Thyroid gland (tissue), 4 donors: Measurements from ENCODE around the gene SNAPIN. TPM values are rescaled to one million over a fixed set of nuclear protein-coding genes. Genes with fewer than 3 reads are reported as not detected.

Source experiments
- DNase-seq, 2 donors: peaks; one replicate each; pipeline ENCODE4 v3.0.0-alpha.2; 2019
- H3K27ac ChIP-seq, 3 donors: fragments of 200-600 bp; sonication (generic); 1 replicate in 2 of 3; 2 replicates in 1 of 3; pipeline ENCODE4 v1.5.1; 2016 to 2019; ENCODE audit warnings: mild to moderate bottlenecking in 1 of 3, moderate library complexity in 1 of 3
- H3K27me3 ChIP-seq: fragments of 200-600 bp; sonication (generic); one replicate; pipeline ENCODE4 v1.5.1; 2019
- H3K36me3 ChIP-seq, 2 donors: fragments of 200-600 bp; sonication (generic); one replicate each; pipeline ENCODE4 v1.5.1; 2016 to 2019
- H3K4me1 ChIP-seq, 2 donors: fragments of 200-600 bp; sonication (generic); one replicate each; pipeline ENCODE4 v1.5.1; 2017 to 2019
- H3K4me3 ChIP-seq, 3 donors: fragments of 200-600 bp; sonication (generic); replicated peaks in 1 of 3; 1 replicate in 2 of 3; 2 replicates in 1 of 3; pipeline ENCODE4 v1.5.1; 2016; ENCODE audit warnings: mild to moderate bottlenecking in 1 of 3
- H3K9me3 ChIP-seq: fragments of 200-600 bp; sonication (generic); one replicate; pipeline ENCODE4 v1.5.1; 2017
- POLR2A ChIP-seq, 2 donors: fragments of 450-650 bp; IDR thresholded peaks; one replicate each; pipeline ENCODE4 v1.6.1; 2017; ENCODE audit warnings: antibody characterized with exemption in 2 of 2, mild to moderate bottlenecking in 2 of 2, moderate library complexity in 1 of 2
- WGBS, 2 donors: methylation state at CpG; one replicate each; pipeline ENCODE4 v1.1.5; 2017; 5-methylcytosine and 5-hydroxymethylcytosine counted together
- intact Hi-C: fragments of 100-400 bp; cut with DNase I; formaldehyde crosslinking; loops from one replicate; pipeline ENCODE4 v1.15.1; 2023
- total RNA-seq, 4 donors: library from RNA; depleted of rRNA; stranded (reverse); fragments of >200 nt; gene quantifications; one replicate each; pipeline ENCODE4 v1.2.3, GENCODE V29; 2016
- TF ChIP-seq, protein P1 (sequence below), 6 experiments: fragments of 200-600 bp in 3 of 6; fragments of 450-650 bp in 3 of 6; sonication (generic) in 3 of 6; IDR thresholded peaks; one replicate each; pipeline ENCODE4 v1.5.1; 2016 to 2019; ENCODE audit warnings: antibody characterized with exemption in 6 of 6, mild to moderate bottlenecking in 2 of 6, inconsistent platforms in 1 of 6, moderate library complexity in 1 of 6

The SNAPIN gene
- total RNA-seq, 4 donors from 2014 or later = 52.0 to 71.9 (median 63.9) TPM

- Histone ChIP-seq H3K27me3 (no peaks in the 10 kb centered on the region), H3K4me3 (peak overlapping the region in 1 of 3 donors; percentile 47), H3K27ac (peak overlapping the region; percentile 96 to 99 (median 96)), H3K4me1 (peaks cover 67 to 68% of the 10 kb centered on the region in 2 donors), H3K36me3 (peaks cover under 1 to 2% of the 10 kb centered on the region in 2 donors), H3K9me3 (no peaks in the 10 kb centered on the region)
- intact Hi-C loops = no loop called here
- 75 to 76% methylated on average over 10 of the region's 10 CpGs for WGBS, 2 donors
- TF ChIP-seq POLR2A (IDR thresholded peaks at IDR 0.05) = no peak
- TF ChIP-seq, protein P1, sequence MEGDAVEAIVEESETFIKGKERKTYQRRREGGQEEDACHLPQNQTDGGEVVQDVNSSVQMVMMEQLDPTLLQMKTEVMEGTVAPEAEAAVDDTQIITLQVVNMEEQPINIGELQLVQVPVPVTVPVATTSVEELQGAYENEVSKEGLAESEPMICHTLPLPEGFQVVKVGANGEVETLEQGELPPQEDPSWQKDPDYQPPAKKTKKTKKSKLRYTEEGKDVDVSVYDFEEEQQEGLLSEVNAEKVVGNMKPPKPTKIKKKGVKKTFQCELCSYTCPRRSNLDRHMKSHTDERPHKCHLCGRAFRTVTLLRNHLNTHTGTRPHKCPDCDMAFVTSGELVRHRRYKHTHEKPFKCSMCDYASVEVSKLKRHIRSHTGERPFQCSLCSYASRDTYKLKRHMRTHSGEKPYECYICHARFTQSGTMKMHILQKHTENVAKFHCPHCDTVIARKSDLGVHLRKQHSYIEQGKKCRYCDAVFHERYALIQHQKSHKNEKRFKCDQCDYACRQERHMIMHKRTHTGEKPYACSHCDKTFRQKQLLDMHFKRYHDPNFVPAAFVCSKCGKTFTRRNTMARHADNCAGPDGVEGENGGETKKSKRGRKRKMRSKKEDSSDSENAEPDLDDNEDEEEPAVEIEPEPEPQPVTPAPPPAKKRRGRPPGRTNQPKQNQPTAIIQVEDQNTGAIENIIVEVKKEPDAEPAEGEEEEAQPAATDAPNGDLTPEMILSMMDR (IDR thresholded peaks at IDR 0.05) = no peak
- no peak for DNase-seq
These were observed 33.4 kb upstream of the SNAPIN start for GRCh38 chr1:153624965-153625611.

DNA sequence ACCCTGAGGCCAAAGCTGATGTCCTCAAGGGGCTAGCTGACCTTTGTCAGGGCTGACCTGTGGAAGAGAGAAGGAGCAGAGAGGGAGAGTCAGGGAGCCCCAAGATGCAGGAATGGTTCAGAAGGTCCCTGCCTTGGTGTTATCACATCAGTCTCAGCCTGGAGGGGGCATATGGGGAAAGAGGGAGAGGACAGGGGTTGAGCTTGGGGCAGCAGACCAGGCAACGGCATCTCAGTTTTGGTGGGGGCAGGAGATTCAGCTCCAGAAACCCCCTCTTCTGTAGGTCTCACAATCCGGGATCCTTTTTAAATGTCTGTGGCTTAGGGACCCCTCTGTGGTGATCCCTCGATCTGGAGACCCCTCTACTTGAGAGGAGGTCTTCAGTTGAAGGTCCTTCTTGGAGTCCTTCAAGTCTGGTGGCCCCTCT is 32.0 kb upstream of the SNAPIN start:
- Histone ChIP-seq H3K4me3 (peak overlapping the region in 2 of 3 donors; percentile 2 to 47), H3K36me3 (peaks cover 0 to 2% of the 10 kb centered on the region in 2 donors), H3K27me3 (no peaks in the 10 kb centered on the region), H3K4me1 (peaks cover 67 to 76% of the 10 kb centered on the region in 2 donors), H3K27ac (peak overlapping the region; percentile 96 to 99 (median 96)), H3K9me3 (no peaks in the 10 kb centered on the region)
- TF ChIP-seq, protein P1 (IDR thresholded peaks at IDR 0.05) = no peak
- TF ChIP-seq POLR2A (IDR thresholded peaks at IDR 0.05) = no peak
- DNase-seq = no peak
- WGBS, 2 donors = 30 to 32% methylated on average over 3 of the region's 3 CpGs
- intact Hi-C loops = no loop called here

- peaks cover 65 to 74% of the 10 kb centered on the region in 2 donors for H3K4me1 ChIP-seq
- H3K4me3 ChIP-seq = peak within 1 kb of the TSS in 2 of 3 donors; percentile 2 to 47
- no peaks in the 10 kb centered on the region for H3K9me3 ChIP-seq
- intact Hi-C loops = no loop called here
- H3K27me3 ChIP-seq = no peaks in the 10 kb centered on the region
- H3K36me3 ChIP-seq = peaks cover 0 to 2% of the 10 kb centered on the region in 2 donors
- peak; percentile 94 to 95 for DNase-seq
- peak within 1 kb of the TSS; percentile 96 to 99 (median 96) for H3K27ac ChIP-seq
- TF ChIP-seq POLR2A (IDR thresholded peaks at IDR 0.05) = peak; percentile 64 to 82
- TF ChIP-seq, protein P1 (IDR thresholded peaks at IDR 0.05) = peak in 4 of 6 experiments; percentile 8 to 69 (median 56)
- 0 to 14% methylated on average over 11 to 23 of the region's 28 CpGs for WGBS, 2 donors
These were observed 31.4 kb upstream of the SNAPIN start, which contains the start of gene S100A13 for GRCh38 chr1:153626904-153627714. TSS of gene S100A13 (minus strand) at chr1:153627505. CDS start at chr1:153626472, 1,033 bp downstream.

GRCh38 chr1:153627715-153628626 is 30.5 kb upstream of the SNAPIN start, which contains the start of gene S100A1:
TSS of gene S100A1 (plus strand) at chr1:153628434. CDS start at chr1:153630522, 2,088 bp downstream.
- Histone ChIP-seq H3K36me3 (peaks cover 0 to 2% of the 10 kb centered on the region in 2 donors), H3K27ac (peak within 1 kb of the TSS; percentile 96 to 99 (median 96)), H3K9me3 (no peaks in the 10 kb centered on the region), H3K27me3 (no peaks in the 10 kb centered on the region), H3K4me1 (peaks cover 59 to 71% of the 10 kb centered on the region in 2 donors), H3K4me3 (peak within 1 kb of the TSS in 2 of 3 donors; percentile 1 to 47)
- 57 to 68% methylated on average over 2 to 6 of the region's 10 CpGs for WGBS, 2 donors
- intact Hi-C loops = no loop called here
- peak; percentile 85 to 86 for DNase-seq
- TF ChIP-seq, protein P1 (IDR thresholded peaks at IDR 0.05) = peak in 2 of 6 experiments; percentile 20 to 62
- peak in 1 of 2 donors; percentile 6 for TF ChIP-seq POLR2A (IDR thresholded peaks at IDR 0.05)
